ENCODE results near the gene IFRD2. TPM values are rescaled to one million over a fixed set of nuclear protein-coding genes. Genes with fewer than 3 reads are reported as not detected.

The IFRD2 gene
- polyA plus RNA-seq, 1 experiment, result 19.3 TPM

GRCh38 chr3:50259432-50260026, 32.7 kb downstream of the IFRD2 start:
- no peak for DNase-seq (ENCODE audit: low read depth, low spot score)
- CTCF ChIA-PET, result interaction anchor here (0.5 to 4.8 kb wide), 19 partner anchors 8 to 65 kb away, joined by 3 to 35 read pairs (median 4); partner anchors contain the start of genes HYAL2, LSMEM2 and SEMA3B
- Histone ChIP-seq H3K9me3 (ENCODE audit: control insufficient read depth, insufficient read depth, low read length) (no peaks in the 10 kb centered on the region; the same call in 1 of the 2 replicates), H3K27me3 (ENCODE audit: control insufficient read depth, insufficient read depth, low read length) (no peaks in the 10 kb centered on the region), H3K27ac (ENCODE audit: low read depth, low read length) (peak overlapping the region; percentile 21), H3K4me3 (ENCODE audit: low read depth, low read length) (no peak overlapping the region)
- POLR2A ChIA-PET, result interaction anchor here (0.6 to 1.3 kb wide), 4 partner anchors 9 to 352 kb away, joined by 3 to 9 read pairs (median 4); partner anchors contain the start of genes GNAI2 and SEMA3B
- TF ChIP-seq CTCF (IDR thresholded peaks at IDR 0.05; ENCODE audit: low read depth, low read length), result no peak

DNA sequence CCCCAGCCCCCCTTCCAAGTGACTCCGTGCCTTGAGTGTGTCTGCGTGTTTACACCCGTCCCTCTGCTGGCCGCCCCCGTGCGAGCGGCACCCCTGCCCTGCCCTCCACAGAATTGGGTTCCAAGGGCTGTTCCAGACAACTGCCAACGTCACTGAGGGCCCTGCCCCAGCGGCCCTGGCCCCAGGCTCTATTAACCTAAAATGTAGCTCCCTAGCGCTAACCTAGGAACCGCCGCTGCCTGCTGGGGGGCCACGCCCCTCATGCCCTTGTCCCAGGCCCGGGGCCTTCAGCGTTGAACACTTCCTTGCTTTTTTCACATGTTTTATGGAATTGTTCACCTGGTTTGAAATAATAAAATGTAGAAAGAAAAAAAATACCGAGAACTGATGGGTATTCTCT, 33.2 kb downstream of the IFRD2 start:
- H3K9me3 ChIP-seq (ENCODE audit: control insufficient read depth, insufficient read depth, low read length), result no peaks in the 10 kb centered on the region; the same call in 1 of the 2 replicates
- ChIA-PET CTCF (interaction anchor here (0.5 to 4.8 kb wide), 13 partner anchors 9 to 162 kb away, joined by 3 to 35 read pairs (median 6); no protein-coding TSS in a partner anchor), POLR2A (interaction anchor here (0.6 kb wide), 1 partner anchor 64 kb away, joined by 5 read pairs; no protein-coding TSS in a partner anchor)
- no peak for TF ChIP-seq CTCF (IDR thresholded peaks at IDR 0.05; ENCODE audit: low read depth, low read length)
- DNase-seq (ENCODE audit: low read depth, low spot score), result no peak
- H3K4me3 ChIP-seq (ENCODE audit: low read depth, low read length), result no peak overlapping the region
- H3K27me3 ChIP-seq (ENCODE audit: control insufficient read depth, insufficient read depth, low read length), result no peaks in the 10 kb centered on the region
- no peak overlapping the region for H3K27ac ChIP-seq (ENCODE audit: low read depth, low read length)

DNA sequence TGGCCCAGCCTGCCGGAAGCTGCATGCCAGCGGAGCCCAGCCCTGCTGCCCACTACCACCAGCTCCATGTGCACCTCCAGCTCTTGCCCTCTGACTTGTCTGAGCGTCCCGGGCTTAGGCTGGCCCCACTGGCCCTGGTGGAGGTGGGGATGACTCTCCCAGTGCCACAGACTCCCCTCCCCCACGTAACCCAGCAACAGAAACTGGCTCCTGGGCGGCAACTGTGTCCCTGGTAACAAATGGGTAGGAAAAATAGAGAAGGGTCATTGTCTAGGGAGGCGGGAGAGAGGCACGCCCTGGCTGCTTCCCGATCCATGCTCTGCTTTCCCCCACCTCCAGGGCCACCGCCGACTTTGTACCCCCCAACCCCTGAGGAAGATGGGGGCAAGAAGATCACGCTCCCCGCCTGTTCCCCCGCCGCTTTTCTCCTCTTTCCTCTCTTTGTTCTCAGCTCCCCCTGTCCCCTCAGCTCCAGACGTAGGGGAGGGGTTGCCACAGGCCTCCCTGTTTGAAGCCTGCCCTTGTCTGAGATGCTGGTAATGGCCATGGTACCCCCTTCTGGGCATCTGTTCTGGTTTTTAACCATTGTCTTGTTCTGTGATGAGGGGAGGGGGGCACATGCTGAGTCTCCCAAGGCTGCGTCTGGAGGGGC, 34.1 kb downstream of the IFRD2 start:
- H3K4me3 ChIP-seq (ENCODE audit: low read depth, low read length), result no peak overlapping the region
- TF ChIP-seq CTCF (IDR thresholded peaks at IDR 0.05; ENCODE audit: low read depth, low read length), result no peak
- DNase-seq (ENCODE audit: low read depth, low spot score), result no peak
- ChIA-PET POLR2A (interaction anchor here (0.6 kb wide), 1 partner anchor 63 kb away, joined by 5 read pairs; no protein-coding TSS in a partner anchor), CTCF (interaction anchor here (0.6 to 4.8 kb wide), 9 partner anchors 8 to 161 kb away, joined by 3 to 35 read pairs (median 6); no protein-coding TSS in a partner anchor)
- H3K27me3 ChIP-seq (ENCODE audit: control insufficient read depth, insufficient read depth, low read length), result no peaks in the 10 kb centered on the region
- H3K27ac ChIP-seq (ENCODE audit: low read depth, low read length), result no peak overlapping the region
- no peaks in the 10 kb centered on the region; the same call in 1 of the 2 replicates for H3K9me3 ChIP-seq (ENCODE audit: control insufficient read depth, insufficient read depth, low read length)

- no peak for DNase-seq (ENCODE audit: low read depth, low spot score)
Measured at GRCh38 chr3:50256978-50257890, 35.0 kb downstream of the IFRD2 start.

More at GRCh38 chr3:50256978-50257890, 35.0 kb downstream of the IFRD2 start:
- ChIA-PET POLR2A (interaction anchor here (1.1 kb wide), 1 partner anchor 12 kb away, joined by 3 read pairs; the partner anchor contains the start of gene SEMA3B), CTCF (interaction anchor here (0.6 to 4.8 kb wide), 9 partner anchors 7 to 69 kb away, joined by 3 to 35 read pairs (median 6); no protein-coding TSS in a partner anchor)
- Histone ChIP-seq H3K27ac (ENCODE audit: low read depth, low read length) (no peak overlapping the region), H3K4me3 (ENCODE audit: low read depth, low read length) (no peak overlapping the region), H3K27me3 (ENCODE audit: control insufficient read depth, insufficient read depth, low read length) (no peaks in the 10 kb centered on the region), H3K9me3 (ENCODE audit: control insufficient read depth, insufficient read depth, low read length) (no peaks in the 10 kb centered on the region; the same call in 1 of the 2 replicates)
- peak; percentile 64 for TF ChIP-seq CTCF (IDR thresholded peaks at IDR 0.05; ENCODE audit: low read depth, low read length)
